WTC11 (cell line): ENCODE data around the gene SLC38A1. TPM values are rescaled to one million over a fixed set of nuclear protein-coding genes. Genes with fewer than 3 reads are reported as not detected.

Source experiments
- ATAC-seq: fragments of 200-7000 bp; cut with Tn5 transposase; 2 replicates; pipeline ENCODE4 v1.10.0; 2021; ENCODE audit warnings: mild to moderate bottlenecking, moderate library complexity
- CTCF ChIA-PET: fragments of 300-600 bp; sonication (Branson Sonifier 250); formaldehyde crosslinking; loops from one replicate; lab custom pipeline; 2021; ENCODE audit warnings: antibody characterized with exemption; lab: Charles Lee
- POLR2A ChIA-PET: fragments of 350-600 bp; sonication (Branson Sonifier 250); formaldehyde crosslinking; loops from one replicate; lab custom pipeline; 2021; ENCODE audit warnings: antibody characterized with exemption; lab: Charles Lee
- DNase-seq: peaks from one replicate; pipeline ENCODE4 v3.0.0; 2021; ENCODE audit warnings: low spot score
- H3K27ac Mint-ChIP-seq: 2 replicates; pipeline ENCODE4 v1.8.0; 2021; ENCODE audit warnings: mixed read lengths
- H3K27me3 Mint-ChIP-seq: 2 replicates; pipeline ENCODE4 v1.8.0; 2021; ENCODE audit warnings: low read depth, mild to moderate bottlenecking, moderate library complexity, mixed read lengths
- H3K36me3 Mint-ChIP-seq: 2 replicates; pipeline ENCODE4 v1.8.0; 2021; ENCODE audit warnings: mixed read lengths
- H3K4me1 Mint-ChIP-seq: 2 replicates; pipeline ENCODE4 v1.8.0; 2022; ENCODE audit warnings: mixed read lengths
- H3K4me3 Mint-ChIP-seq: 2 replicates; pipeline ENCODE4 v1.8.0; 2021; ENCODE audit warnings: mild to moderate bottlenecking, moderate library complexity, mixed read lengths
- H3K9me3 Mint-ChIP-seq: 2 replicates; pipeline ENCODE4 v1.8.0; 2021; ENCODE audit warnings: mixed read lengths
- ATF1 ChIP-seq: sonication (generic); formaldehyde crosslinking; IDR thresholded peaks from 2 replicates; pipeline ENCODE4 v1.8.1; 2023; ENCODE audit warnings: mild to moderate bottlenecking, moderate library complexity, missing genetic modification reagents
- CREB1 ChIP-seq: sonication (generic); formaldehyde crosslinking; IDR thresholded peaks from 2 replicates; pipeline ENCODE4 v1.8.0; 2023; ENCODE audit warnings: mild to moderate bottlenecking, missing genetic modification reagents
- ESRRA ChIP-seq: sonication (generic); formaldehyde crosslinking; IDR thresholded peaks from 2 replicates; pipeline ENCODE4 v1.8.1; 2022; ENCODE audit warnings: mild to moderate bottlenecking, missing genetic modification reagents, borderline replicate concordance
- MYBL2 ChIP-seq: sonication (generic); formaldehyde crosslinking; IDR thresholded peaks from 2 replicates; pipeline ENCODE4 v1.8.1; 2023; ENCODE audit warnings: mild to moderate bottlenecking, moderate library complexity, missing genetic modification reagents
- PRRX2 ChIP-seq: fragments of 250-450 bp; sonication (Bioruptor Pico); IDR thresholded peaks from 2 replicates; pipeline ENCODE4 v1.8.0; 2021; ENCODE audit warnings: mild to moderate bottlenecking
- ZNF317 ChIP-seq: sonication (generic); formaldehyde crosslinking; IDR thresholded peaks from 2 replicates; pipeline ENCODE4 v1.8.1; 2023; ENCODE audit warnings: low read depth, mild to moderate bottlenecking, moderate library complexity, missing genetic modification reagents, borderline replicate concordance
- ZNF423 ChIP-seq: fragments of 250-450 bp; sonication (Bioruptor Pico); IDR thresholded peaks from 2 replicates; pipeline ENCODE4 v2.1.2; 2022; ENCODE audit warnings: mild to moderate bottlenecking, moderate library complexity
- total RNA-seq: library from RNA; stranded (reverse); gene quantifications from 3 replicates; pipeline ENCODE4 v1.2.3, GENCODE V29; 2021
- TF ChIP-seq, protein P1 (sequence below): sonication (generic); formaldehyde crosslinking; IDR thresholded peaks from 2 replicates; pipeline ENCODE4 v1.8.1; 2023; ENCODE audit warnings: mild to moderate bottlenecking, moderate library complexity, missing genetic modification reagents
- TF ChIP-seq, protein P2 (sequence below): fragments of 250-450 bp; sonication (Bioruptor Pico); IDR thresholded peaks from 2 replicates; pipeline ENCODE4 v1.9.0; 2021; ENCODE audit warnings: mild to moderate bottlenecking
- TF ChIP-seq, protein P3 (sequence below): sonication (generic); formaldehyde crosslinking; IDR thresholded peaks from 2 replicates; pipeline ENCODE4 v1.8.1; 2022; ENCODE audit warnings: low read depth, mild to moderate bottlenecking, moderate library complexity, missing genetic modification reagents, borderline replicate concordance
- TF ChIP-seq, protein P4 (sequence below): sonication (generic); formaldehyde crosslinking; IDR thresholded peaks from 2 replicates; pipeline ENCODE4 v1.8.0; 2022; ENCODE audit warnings: missing genetic modification reagents
- TF ChIP-seq, protein P5 (sequence below): sonication (generic); formaldehyde crosslinking; IDR thresholded peaks from 2 replicates; pipeline ENCODE4 v1.8.0; 2022; ENCODE audit warnings: mild to moderate bottlenecking, missing genetic modification reagents
- TF ChIP-seq, protein P6 (sequence below): sonication (generic); formaldehyde crosslinking; IDR thresholded peaks from 2 replicates; pipeline ENCODE4 v1.8.0; 2023; ENCODE audit warnings: missing genetic modification reagents, mild to moderate bottlenecking, borderline replicate concordance

The SLC38A1 gene
- total RNA-seq, 1 experiment from 2014 or later, result 179 TPM

DNA sequence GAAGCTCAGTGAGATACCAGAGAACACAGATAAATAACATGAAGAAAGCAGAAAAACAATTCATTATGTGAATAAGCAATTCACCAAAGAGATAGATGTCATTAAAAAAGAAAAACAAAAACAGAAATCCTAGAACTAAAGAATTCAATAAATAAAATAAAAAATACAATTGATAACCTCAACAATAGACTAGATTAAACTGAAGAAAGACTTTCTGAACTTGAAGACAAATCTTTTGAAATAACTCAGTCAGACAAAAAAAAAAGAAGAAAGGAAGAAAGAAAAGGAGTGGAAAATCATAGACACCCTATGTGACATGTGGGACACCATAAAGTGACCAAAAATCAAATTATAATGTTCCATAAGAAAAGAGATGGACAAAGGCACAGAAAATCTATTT, 14.0 kb upstream of the SLC38A1 start:
- peaks cover 42% of the 10 kb centered on the region for H3K36me3 Mint-ChIP-seq
- ATAC-seq (no peak), DNase-seq (no peak)
- TF ChIP-seq, protein P1, sequence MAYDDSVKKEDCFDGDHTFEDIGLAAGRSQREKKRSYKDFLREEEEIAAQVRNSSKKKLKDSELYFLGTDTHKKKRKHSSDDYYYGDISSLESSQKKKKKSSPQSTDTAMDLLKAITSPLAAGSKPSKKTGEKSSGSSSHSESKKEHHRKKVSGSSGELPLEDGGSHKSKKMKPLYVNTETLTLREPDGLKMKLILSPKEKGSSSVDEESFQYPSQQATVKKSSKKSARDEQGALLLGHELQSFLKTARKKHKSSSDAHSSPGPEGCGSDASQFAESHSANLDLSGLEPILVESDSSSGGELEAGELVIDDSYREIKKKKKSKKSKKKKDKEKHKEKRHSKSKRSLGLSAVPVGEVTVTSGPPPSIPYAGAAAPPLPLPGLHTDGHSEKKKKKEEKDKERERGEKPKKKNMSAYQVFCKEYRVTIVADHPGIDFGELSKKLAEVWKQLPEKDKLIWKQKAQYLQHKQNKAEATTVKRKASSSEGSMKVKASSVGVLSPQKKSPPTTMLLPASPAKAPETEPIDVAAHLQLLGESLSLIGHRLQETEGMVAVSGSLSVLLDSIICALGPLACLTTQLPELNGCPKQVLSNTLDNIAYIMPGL (CRISPR knock-in tag), result no peak
- CTCF ChIA-PET, result no interaction called here
- H3K9me3 Mint-ChIP-seq, result peaks cover 52% of the 10 kb centered on the region
- no peaks in the 10 kb centered on the region for H3K4me1 Mint-ChIP-seq
- POLR2A ChIA-PET, result no interaction called here
- no peak overlapping the region for H3K27ac Mint-ChIP-seq
- H3K27me3 Mint-ChIP-seq, result peaks cover 17% of the 10 kb centered on the region
- no peak overlapping the region for H3K4me3 Mint-ChIP-seq

DNA sequence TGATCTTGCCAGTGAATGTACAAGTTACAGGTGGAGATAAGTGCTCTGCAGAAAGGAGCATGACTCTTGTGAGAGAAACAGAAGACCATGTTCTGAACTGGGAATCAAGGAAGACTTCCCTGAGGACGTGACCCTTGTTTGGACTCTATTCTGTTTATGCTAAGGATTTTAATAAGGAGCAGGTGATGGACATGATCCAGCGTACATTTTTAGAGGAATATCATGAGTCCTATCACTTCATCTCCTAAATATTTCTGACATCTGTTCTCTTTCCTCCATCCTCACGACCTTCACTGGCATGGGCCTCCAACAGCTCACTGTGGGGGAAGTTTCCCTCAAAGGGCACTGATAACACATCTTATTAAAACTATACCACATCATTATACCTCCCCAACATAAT, 7.9 kb upstream of the SLC38A1 start:
- Mint-ChIP-seq H3K27ac (no peak overlapping the region), H3K36me3 (peaks cover 6% of the 10 kb centered on the region), H3K4me1 (0 out of 2 replicates have a peak, but pooled peaks cover 3% of the 10 kb centered on the region), H3K4me3 (no peak overlapping the region), H3K27me3 (no peaks in the 10 kb centered on the region), H3K9me3 (no peaks in the 10 kb centered on the region)
- CTCF ChIA-PET, result no interaction called here
- DNase-seq (no peak), ATAC-seq (no peak)
- POLR2A ChIA-PET, result no interaction called here
- no peak for TF ChIP-seq ESRRA
- TF ChIP-seq PRRX2, result no peak
- no peak for TF ChIP-seq ZNF317 (CRISPR knock-in tag)
- TF ChIP-seq MYBL2 (CRISPR knock-in tag), result no peak
- TF ChIP-seq, protein P2, sequence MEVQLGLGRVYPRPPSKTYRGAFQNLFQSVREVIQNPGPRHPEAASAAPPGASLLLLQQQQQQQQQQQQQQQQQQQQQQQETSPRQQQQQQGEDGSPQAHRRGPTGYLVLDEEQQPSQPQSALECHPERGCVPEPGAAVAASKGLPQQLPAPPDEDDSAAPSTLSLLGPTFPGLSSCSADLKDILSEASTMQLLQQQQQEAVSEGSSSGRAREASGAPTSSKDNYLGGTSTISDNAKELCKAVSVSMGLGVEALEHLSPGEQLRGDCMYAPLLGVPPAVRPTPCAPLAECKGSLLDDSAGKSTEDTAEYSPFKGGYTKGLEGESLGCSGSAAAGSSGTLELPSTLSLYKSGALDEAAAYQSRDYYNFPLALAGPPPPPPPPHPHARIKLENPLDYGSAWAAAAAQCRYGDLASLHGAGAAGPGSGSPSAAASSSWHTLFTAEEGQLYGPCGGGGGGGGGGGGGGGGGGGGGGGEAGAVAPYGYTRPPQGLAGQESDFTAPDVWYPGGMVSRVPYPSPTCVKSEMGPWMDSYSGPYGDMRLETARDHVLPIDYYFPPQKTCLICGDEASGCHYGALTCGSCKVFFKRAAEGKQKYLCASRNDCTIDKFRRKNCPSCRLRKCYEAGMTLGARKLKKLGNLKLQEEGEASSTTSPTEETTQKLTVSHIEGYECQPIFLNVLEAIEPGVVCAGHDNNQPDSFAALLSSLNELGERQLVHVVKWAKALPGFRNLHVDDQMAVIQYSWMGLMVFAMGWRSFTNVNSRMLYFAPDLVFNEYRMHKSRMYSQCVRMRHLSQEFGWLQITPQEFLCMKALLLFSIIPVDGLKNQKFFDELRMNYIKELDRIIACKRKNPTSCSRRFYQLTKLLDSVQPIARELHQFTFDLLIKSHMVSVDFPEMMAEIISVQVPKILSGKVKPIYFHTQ (CRISPR knock-in tag), result no peak
- TF ChIP-seq ATF1 (CRISPR knock-in tag), result no peak
- TF ChIP-seq, protein P3, sequence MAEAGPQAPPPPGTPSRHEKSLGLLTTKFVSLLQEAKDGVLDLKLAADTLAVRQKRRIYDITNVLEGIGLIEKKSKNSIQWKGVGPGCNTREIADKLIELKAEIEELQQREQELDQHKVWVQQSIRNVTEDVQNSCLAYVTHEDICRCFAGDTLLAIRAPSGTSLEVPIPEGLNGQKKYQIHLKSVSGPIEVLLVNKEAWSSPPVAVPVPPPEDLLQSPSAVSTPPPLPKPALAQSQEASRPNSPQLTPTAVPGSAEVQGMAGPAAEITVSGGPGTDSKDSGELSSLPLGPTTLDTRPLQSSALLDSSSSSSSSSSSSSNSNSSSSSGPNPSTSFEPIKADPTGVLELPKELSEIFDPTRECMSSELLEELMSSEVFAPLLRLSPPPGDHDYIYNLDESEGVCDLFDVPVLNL, result no peak

DNA sequence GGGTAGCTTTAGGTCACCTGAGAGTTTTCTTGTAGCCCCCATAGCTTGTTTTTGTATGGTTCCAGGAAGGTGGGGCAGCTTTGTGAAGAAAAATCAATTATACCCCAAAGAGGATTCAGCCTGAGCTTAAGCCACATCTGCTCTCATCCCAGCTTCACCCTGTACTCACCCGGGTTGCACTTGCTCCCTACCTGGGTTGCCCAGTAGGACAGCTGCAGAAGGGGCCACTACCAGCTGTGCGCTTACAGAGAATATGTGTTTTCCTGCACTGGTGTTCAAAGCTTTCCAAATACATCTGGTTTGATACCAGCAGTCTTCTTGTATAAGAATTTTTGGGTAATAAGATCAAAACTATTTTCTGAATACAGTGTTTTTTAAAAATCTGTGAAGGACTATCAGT, 3.0 kb upstream of the SLC38A1 start:
- ChIA-PET CTCF (no interaction called here), POLR2A (no interaction called here)
- no peak for ATAC-seq
- no peak overlapping the region for H3K27ac Mint-ChIP-seq
- H3K9me3 Mint-ChIP-seq, result no peaks in the 10 kb centered on the region
- TF ChIP-seq, protein P4, sequence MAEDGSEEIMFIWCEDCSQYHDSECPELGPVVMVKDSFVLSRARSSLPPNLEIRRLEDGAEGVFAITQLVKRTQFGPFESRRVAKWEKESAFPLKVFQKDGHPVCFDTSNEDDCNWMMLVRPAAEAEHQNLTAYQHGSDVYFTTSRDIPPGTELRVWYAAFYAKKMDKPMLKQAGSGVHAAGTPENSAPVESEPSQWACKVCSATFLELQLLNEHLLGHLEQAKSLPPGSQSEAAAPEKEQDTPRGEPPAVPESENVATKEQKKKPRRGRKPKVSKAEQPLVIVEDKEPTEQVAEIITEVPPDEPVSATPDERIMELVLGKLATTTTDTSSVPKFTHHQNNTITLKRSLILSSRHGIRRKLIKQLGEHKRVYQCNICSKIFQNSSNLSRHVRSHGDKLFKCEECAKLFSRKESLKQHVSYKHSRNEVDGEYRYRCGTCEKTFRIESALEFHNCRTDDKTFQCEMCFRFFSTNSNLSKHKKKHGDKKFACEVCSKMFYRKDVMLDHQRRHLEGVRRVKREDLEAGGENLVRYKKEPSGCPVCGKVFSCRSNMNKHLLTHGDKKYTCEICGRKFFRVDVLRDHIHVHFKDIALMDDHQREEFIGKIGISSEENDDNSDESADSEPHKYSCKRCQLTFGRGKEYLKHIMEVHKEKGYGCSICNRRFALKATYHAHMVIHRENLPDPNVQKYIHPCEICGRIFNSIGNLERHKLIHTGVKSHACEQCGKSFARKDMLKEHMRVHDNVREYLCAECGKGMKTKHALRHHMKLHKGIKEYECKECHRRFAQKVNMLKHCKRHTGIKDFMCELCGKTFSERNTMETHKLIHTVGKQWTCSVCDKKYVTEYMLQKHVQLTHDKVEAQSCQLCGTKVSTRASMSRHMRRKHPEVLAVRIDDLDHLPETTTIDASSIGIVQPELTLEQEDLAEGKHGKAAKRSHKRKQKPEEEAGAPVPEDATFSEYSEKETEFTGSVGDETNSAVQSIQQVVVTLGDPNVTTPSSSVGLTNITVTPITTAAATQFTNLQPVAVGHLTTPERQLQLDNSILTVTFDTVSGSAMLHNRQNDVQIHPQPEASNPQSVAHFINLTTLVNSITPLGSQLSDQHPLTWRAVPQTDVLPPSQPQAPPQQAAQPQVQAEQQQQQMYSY (CRISPR knock-in tag), result no peak
- TF ChIP-seq, protein P5, sequence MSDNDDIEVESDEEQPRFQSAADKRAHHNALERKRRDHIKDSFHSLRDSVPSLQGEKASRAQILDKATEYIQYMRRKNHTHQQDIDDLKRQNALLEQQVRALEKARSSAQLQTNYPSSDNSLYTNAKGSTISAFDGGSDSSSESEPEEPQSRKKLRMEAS (CRISPR knock-in tag), result no peak
- TF ChIP-seq, protein P6, sequence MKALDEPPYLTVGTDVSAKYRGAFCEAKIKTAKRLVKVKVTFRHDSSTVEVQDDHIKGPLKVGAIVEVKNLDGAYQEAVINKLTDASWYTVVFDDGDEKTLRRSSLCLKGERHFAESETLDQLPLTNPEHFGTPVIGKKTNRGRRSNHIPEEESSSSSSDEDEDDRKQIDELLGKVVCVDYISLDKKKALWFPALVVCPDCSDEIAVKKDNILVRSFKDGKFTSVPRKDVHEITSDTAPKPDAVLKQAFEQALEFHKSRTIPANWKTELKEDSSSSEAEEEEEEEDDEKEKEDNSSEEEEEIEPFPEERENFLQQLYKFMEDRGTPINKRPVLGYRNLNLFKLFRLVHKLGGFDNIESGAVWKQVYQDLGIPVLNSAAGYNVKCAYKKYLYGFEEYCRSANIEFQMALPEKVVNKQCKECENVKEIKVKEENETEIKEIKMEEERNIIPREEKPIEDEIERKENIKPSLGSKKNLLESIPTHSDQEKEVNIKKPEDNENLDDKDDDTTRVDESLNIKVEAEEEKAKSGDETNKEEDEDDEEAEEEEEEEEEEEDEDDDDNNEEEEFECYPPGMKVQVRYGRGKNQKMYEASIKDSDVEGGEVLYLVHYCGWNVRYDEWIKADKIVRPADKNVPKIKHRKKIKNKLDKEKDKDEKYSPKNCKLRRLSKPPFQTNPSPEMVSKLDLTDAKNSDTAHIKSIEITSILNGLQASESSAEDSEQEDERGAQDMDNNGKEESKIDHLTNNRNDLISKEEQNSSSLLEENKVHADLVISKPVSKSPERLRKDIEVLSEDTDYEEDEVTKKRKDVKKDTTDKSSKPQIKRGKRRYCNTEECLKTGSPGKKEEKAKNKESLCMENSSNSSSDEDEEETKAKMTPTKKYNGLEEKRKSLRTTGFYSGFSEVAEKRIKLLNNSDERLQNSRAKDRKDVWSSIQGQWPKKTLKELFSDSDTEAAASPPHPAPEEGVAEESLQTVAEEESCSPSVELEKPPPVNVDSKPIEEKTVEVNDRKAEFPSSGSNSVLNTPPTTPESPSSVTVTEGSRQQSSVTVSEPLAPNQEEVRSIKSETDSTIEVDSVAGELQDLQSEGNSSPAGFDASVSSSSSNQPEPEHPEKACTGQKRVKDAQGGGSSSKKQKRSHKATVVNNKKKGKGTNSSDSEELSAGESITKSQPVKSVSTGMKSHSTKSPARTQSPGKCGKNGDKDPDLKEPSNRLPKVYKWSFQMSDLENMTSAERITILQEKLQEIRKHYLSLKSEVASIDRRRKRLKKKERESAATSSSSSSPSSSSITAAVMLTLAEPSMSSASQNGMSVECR (CRISPR knock-in tag), result no peak
- TF ChIP-seq ZNF423 (peak; percentile 43), CREB1 (CRISPR knock-in tag) (no peak)
- H3K4me3 Mint-ChIP-seq, result no peak overlapping the region
- H3K36me3 Mint-ChIP-seq, result peaks cover 11% of the 10 kb centered on the region
- peaks cover 22% of the 10 kb centered on the region for H3K4me1 Mint-ChIP-seq
- no peaks in the 10 kb centered on the region for H3K27me3 Mint-ChIP-seq
- no peak for DNase-seq
